ENCODE results near the gene GOLIM4.
"Not testable (repeated sequence)": the region's sequence is repeated elsewhere in the genome, so short reads cannot be mapped to it uniquely, and the experiment has no call there.

Gene GOLIM4
- total RNA-seq: 1.5 to 21.9 (median 17.5) reads per million in 4 experiments

- DNase-seq: no peak
Observed at GRCh38 chr3:168095611-168096209, at the start of gene GOLIM4. GOLIM4 (minus strand) TSS chr3:168095924; CDS start chr3:168095285, 639 bp downstream.

GRCh38 chr3:168141405-168141998 lies 45.8 kb upstream of the GOLIM4 start:
- DNase-seq: no peak

GRCh38 chr3:168139947-168140346 lies 44.2 kb upstream of the GOLIM4 start:
- DNase-seq: no peak

- DNase-seq: no peak
Observed at GRCh38 chr3:168138421-168138820, 42.7 kb upstream of the GOLIM4 start.

GRCh38 chr3:168134931-168135330 lies 39.2 kb upstream of the GOLIM4 start:
- DNase-seq: no peak

GRCh38 chr3:168130250-168130649 lies 34.5 kb upstream of the GOLIM4 start:
- DNase-seq: not testable (repeated sequence)

- not testable (repeated sequence) for DNase-seq
Observed at GRCh38 chr3:168128463-168128862, 32.7 kb upstream of the GOLIM4 start.

GRCh38 chr3:168127466-168127865 lies 31.7 kb upstream of the GOLIM4 start:
- DNase-seq: no peak

GRCh38 chr3:168124791-168125190 lies 29.1 kb upstream of the GOLIM4 start:
- no peak for DNase-seq

- no peak for DNase-seq
Observed at GRCh38 chr3:168124291-168124690, 28.6 kb upstream of the GOLIM4 start.

GRCh38 chr3:168123201-168124176 lies 27.8 kb upstream of the GOLIM4 start:
- DNase-seq: no peak

GRCh38 chr3:168121184-168122017 lies 25.7 kb upstream of the GOLIM4 start:
- no peak for DNase-seq

GRCh38 chr3:168117853-168118313 lies 22.2 kb upstream of the GOLIM4 start:
- DNase-seq: no peak

GRCh38 chr3:168117059-168117458 lies 21.3 kb upstream of the GOLIM4 start:
- DNase-seq: no peak

GRCh38 chr3:168116279-168116678 lies 20.6 kb upstream of the GOLIM4 start:
- no peak for DNase-seq

- no peak for DNase-seq
Observed at GRCh38 chr3:168113848-168114247, 18.1 kb upstream of the GOLIM4 start.

- no peak for DNase-seq
Observed at GRCh38 chr3:168112894-168113293, 17.2 kb upstream of the GOLIM4 start.

- no peak for DNase-seq
Observed at GRCh38 chr3:168104361-168104760, 8.6 kb upstream of the GOLIM4 start.

GRCh38 chr3:168102735-168103410 lies 7.1 kb upstream of the GOLIM4 start:
- no peak for DNase-seq

- no peak for DNase-seq
Observed at GRCh38 chr3:168100777-168101492, 5.2 kb upstream of the GOLIM4 start.

GRCh38 chr3:168097381-168097780 lies 1.7 kb upstream of the GOLIM4 start:
- no peak for DNase-seq

All from effector CD8-positive, alpha-beta T cell (primary cell).